PC-9 (cell line): ENCODE results near the gene SMAGP. TPM values are rescaled to one million over a fixed set of nuclear protein-coding genes. Genes with fewer than 3 reads are reported as not detected.

Source experiments
- BruUV-seq: library from RNA; stranded (reverse); fragments of 400-500 nt; replicated peaks from 2 replicates; lab custom pipeline; 2021; lab: Mats Ljungman, UMichigan
- CTCF ChIA-PET: fragments of 300-600 bp; sonication (Branson Sonifier 250); formaldehyde crosslinking; loops from one replicate; lab custom pipeline; 2022; ENCODE audit warnings: antibody characterized with exemption; lab: Charles Lee
- POLR2A ChIA-PET: fragments of 300-600 bp; sonication (Branson Sonifier 250); formaldehyde crosslinking; loops from one replicate; lab custom pipeline; 2022; ENCODE audit warnings: antibody characterized with exemption; ENCODE audit not compliant: unreplicated experiment; lab: Charles Lee
- DNase-seq, 2 experiments: peaks; one replicate each; pipeline versions ENCODE4 v3.0.0 to v3.0.0-alpha.2; 2015 to 2022; ENCODE audit warnings: mixed read lengths in 1 of 2
- H2AFZ ChIP-seq: fragments of 200-600 bp; sonication (generic); 2 replicates; pipeline ENCODE4 v1.8.1; 2017; ENCODE audit warnings: antibody characterized with exemption
- H3F3A ChIP-seq: fragments of 200-600 bp; sonication (generic); 2 replicates; pipeline ENCODE4 v1.8.1; 2017; ENCODE audit warnings: antibody characterized with exemption, mild to moderate bottlenecking, low read depth; ENCODE audit not compliant: insufficient read depth
- H3K27ac ChIP-seq: fragments of 200-600 bp; sonication (generic); 2 replicates; pipeline ENCODE4 v1.6.1; 2016; ENCODE audit warnings: mixed run types
- H3K27me3 ChIP-seq: fragments of 200-600 bp; sonication (generic); 2 replicates; pipeline ENCODE4 v1.6.1; 2016; ENCODE audit warnings: low read depth, mixed run types; ENCODE audit not compliant: insufficient read depth
- H3K36me3 ChIP-seq: fragments of 200-600 bp; sonication (generic); 2 replicates; pipeline ENCODE4 v1.6.1; 2016; ENCODE audit warnings: low read depth, mixed run types
- H3K4me1 ChIP-seq: fragments of 200-600 bp; sonication (generic); replicated peaks from 2 replicates; pipeline ENCODE4 v1.6.1; 2016; ENCODE audit warnings: mixed run types; ENCODE audit not compliant: insufficient read depth
- H3K4me2 ChIP-seq: fragments of 200-600 bp; sonication (generic); 2 replicates; pipeline ENCODE4 v1.6.1; 2017; ENCODE audit warnings: mixed run types
- H3K4me3 ChIP-seq: fragments of 200-600 bp; sonication (generic); 2 replicates; pipeline ENCODE4 v1.6.1; 2016; ENCODE audit warnings: mixed run types
- H3K79me2 ChIP-seq: fragments of 200-600 bp; sonication (generic); 2 replicates; pipeline ENCODE4 v1.6.1; 2017; ENCODE audit warnings: low read depth, mixed run types
- H3K9me2 ChIP-seq: fragments of 200-600 bp; sonication (generic); 2 replicates; pipeline ENCODE4 v1.8.1; 2017; ENCODE audit warnings: mild to moderate bottlenecking; ENCODE audit not compliant: insufficient read depth
- H3K9me3 ChIP-seq: fragments of 200-600 bp; sonication (generic); 2 replicates; pipeline ENCODE4 v1.8.1; 2016; ENCODE audit warnings: low read depth; ENCODE audit not compliant: insufficient read depth
- H4K20me1 ChIP-seq: fragments of 200-600 bp; sonication (generic); 2 replicates; pipeline ENCODE4 v1.8.1; 2017; ENCODE audit not compliant: insufficient read depth
- EZH2 ChIP-seq: fragments of 200-600 bp; sonication (generic); IDR thresholded peaks from 2 replicates; pipeline ENCODE4 v1.8.0; 2017; ENCODE audit warnings: antibody characterized with exemption, low read depth
- intact Hi-C: fragments of 100-400 bp; cut with micrococcal nuclease; formaldehyde crosslinking; loops from one replicate; pipeline ENCODE4 v1.10.0; 2022; ENCODE audit not compliant: unreplicated experiment
- total RNA-seq: library from RNA; stranded (reverse); gene quantifications from 2 replicates; pipeline ENCODE4 v1.2.3, GENCODE V29; 2021
- TF ChIP-seq, protein P1 (sequence below): fragments of 200-600 bp; sonication (generic); conservative IDR thresholded peaks from 2 replicates; pipeline ENCODE4 v1.6.1; 2017; ENCODE audit warnings: mixed run types, antibody characterized with exemption, mild to moderate bottlenecking, moderate library complexity

The SMAGP gene
- total RNA-seq, 1 experiment from 2014 or later, result 36.3 TPM

- no peaks in the 10 kb centered on the region for H4K20me1 ChIP-seq
- H3K4me3 ChIP-seq, result no peak overlapping the region
- H3K36me3 ChIP-seq, result no peaks in the 10 kb centered on the region
- no peaks in the 10 kb centered on the region for H3K79me2 ChIP-seq
- no TSS peak for BruUV-seq
- no peak overlapping the region for H3K4me2 ChIP-seq
- H3F3A ChIP-seq, result no peaks in the 10 kb centered on the region
- no peak overlapping the region for H2AFZ ChIP-seq
- DNase-seq, result no peak
- H3K27ac ChIP-seq, result no peak overlapping the region
- no peaks in the 10 kb centered on the region for H3K9me3 ChIP-seq
- H3K4me1 ChIP-seq, result no peaks in the 10 kb centered on the region
- H3K9me2 ChIP-seq, result no peaks in the 10 kb centered on the region
- ChIA-PET POLR2A (no interaction called here), CTCF (no interaction called here)
- H3K27me3 ChIP-seq, result no peaks in the 10 kb centered on the region
- no peak for TF ChIP-seq EZH2
- TF ChIP-seq, protein P1, sequence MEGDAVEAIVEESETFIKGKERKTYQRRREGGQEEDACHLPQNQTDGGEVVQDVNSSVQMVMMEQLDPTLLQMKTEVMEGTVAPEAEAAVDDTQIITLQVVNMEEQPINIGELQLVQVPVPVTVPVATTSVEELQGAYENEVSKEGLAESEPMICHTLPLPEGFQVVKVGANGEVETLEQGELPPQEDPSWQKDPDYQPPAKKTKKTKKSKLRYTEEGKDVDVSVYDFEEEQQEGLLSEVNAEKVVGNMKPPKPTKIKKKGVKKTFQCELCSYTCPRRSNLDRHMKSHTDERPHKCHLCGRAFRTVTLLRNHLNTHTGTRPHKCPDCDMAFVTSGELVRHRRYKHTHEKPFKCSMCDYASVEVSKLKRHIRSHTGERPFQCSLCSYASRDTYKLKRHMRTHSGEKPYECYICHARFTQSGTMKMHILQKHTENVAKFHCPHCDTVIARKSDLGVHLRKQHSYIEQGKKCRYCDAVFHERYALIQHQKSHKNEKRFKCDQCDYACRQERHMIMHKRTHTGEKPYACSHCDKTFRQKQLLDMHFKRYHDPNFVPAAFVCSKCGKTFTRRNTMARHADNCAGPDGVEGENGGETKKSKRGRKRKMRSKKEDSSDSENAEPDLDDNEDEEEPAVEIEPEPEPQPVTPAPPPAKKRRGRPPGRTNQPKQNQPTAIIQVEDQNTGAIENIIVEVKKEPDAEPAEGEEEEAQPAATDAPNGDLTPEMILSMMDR, result no peak
- intact Hi-C loops, result no loop called here
Observed at GRCh38 chr12:51208016-51208660, 62.1 kb downstream of the SMAGP start.

DNA sequence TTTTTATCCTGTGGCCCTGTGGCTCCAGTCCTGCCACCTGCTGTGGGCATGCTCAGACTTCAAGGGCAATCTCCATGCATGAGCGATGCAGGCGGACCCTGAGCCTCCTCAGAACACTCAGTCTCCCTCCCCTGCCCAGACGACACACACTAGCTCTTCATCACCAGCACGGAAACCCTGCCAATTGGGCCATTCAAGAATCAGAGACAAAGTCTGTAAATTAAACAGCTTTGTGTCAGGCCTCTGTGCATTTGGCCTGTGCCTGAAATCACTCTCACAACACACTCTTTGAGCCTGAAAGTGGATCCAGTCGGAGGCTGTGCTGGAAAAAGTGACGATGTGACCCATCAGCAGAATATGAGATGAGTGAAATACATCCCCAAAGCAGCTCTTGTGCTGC, 64.9 kb downstream of the SMAGP start:
- Histone ChIP-seq H3K9me3 (no peaks in the 10 kb centered on the region), H3K79me2 (no peaks in the 10 kb centered on the region), H3K27ac (no peak overlapping the region), H3K9me2 (no peaks in the 10 kb centered on the region), H3K27me3 (no peaks in the 10 kb centered on the region), H2AFZ (no peak overlapping the region), H3K4me3 (no peak overlapping the region), H3K36me3 (no peaks in the 10 kb centered on the region), H4K20me1 (no peaks in the 10 kb centered on the region), H3K4me2 (no peak overlapping the region), H3K4me1 (no peaks in the 10 kb centered on the region), H3F3A (0 out of 2 replicates have a peak, but pooled peaks cover 5% of the 10 kb centered on the region)
- intact Hi-C loops, result no loop called here
- no TSS peak for BruUV-seq
- no peak for TF ChIP-seq EZH2
- TF ChIP-seq, protein P1, result no peak
- ChIA-PET POLR2A (interaction anchor here (0.7 kb wide), 1 partner anchor 76 kb away, joined by 3 read pairs; no protein-coding TSS in a partner anchor), CTCF (no interaction called here)
- no peak for DNase-seq

GRCh38 chr12:51202718-51203117, 67.5 kb downstream of the SMAGP start:
- Histone ChIP-seq H3K79me2 (no peaks in the 10 kb centered on the region), H3K4me3 (no peak overlapping the region), H3K4me1 (no peaks in the 10 kb centered on the region), H3K36me3 (no peaks in the 10 kb centered on the region), H3K9me3 (no peaks in the 10 kb centered on the region), H3F3A (0 out of 2 replicates have a peak, but pooled peaks cover 5% of the 10 kb centered on the region), H2AFZ (no peak overlapping the region), H3K9me2 (no peaks in the 10 kb centered on the region), H4K20me1 (no peaks in the 10 kb centered on the region), H3K4me2 (no peak overlapping the region), H3K27me3 (no peaks in the 10 kb centered on the region), H3K27ac (no peak overlapping the region)
- ChIA-PET POLR2A (no interaction called here), CTCF (no interaction called here)
- TF ChIP-seq, protein P1, result no peak
- no peak for TF ChIP-seq EZH2
- no TSS peak for BruUV-seq
- DNase-seq, result no peak
- intact Hi-C loops, result no loop called here
